Measurements from ENCODE around the gene NID2.

DNA sequence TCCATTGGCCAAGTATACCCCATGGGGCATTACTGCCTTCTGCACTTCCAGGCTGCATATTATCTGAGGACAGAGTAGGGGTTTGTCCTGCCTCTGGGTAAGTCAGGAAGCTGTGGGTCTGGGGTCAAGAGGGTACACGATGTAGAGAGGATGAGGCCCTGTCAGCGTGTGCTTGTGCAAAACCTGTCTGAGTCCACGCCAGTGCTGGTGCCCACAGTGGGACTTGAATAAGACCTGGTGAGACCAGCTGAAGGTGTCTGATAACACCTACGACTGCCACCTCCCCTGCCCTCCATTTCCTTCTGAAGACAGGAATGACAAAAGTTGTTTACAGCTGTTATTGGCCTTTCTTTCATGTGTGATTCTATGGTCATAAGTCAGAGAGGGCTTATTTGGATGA lies 22.1 kb upstream of the NID2 start:
- no peak for TF ChIP-seq EZH2phosphoT487 (IDR thresholded peaks at IDR 0.05; ENCODE audit: low read depth)
- TF ChIP-seq, protein P1, sequence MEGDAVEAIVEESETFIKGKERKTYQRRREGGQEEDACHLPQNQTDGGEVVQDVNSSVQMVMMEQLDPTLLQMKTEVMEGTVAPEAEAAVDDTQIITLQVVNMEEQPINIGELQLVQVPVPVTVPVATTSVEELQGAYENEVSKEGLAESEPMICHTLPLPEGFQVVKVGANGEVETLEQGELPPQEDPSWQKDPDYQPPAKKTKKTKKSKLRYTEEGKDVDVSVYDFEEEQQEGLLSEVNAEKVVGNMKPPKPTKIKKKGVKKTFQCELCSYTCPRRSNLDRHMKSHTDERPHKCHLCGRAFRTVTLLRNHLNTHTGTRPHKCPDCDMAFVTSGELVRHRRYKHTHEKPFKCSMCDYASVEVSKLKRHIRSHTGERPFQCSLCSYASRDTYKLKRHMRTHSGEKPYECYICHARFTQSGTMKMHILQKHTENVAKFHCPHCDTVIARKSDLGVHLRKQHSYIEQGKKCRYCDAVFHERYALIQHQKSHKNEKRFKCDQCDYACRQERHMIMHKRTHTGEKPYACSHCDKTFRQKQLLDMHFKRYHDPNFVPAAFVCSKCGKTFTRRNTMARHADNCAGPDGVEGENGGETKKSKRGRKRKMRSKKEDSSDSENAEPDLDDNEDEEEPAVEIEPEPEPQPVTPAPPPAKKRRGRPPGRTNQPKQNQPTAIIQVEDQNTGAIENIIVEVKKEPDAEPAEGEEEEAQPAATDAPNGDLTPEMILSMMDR (IDR thresholded peaks at IDR 0.05; ENCODE audit: low read depth, low read length) = no peak
